ENCODE measurements around the gene TMEM271. TPM values are rescaled to one million over a fixed set of nuclear protein-coding genes. Genes with fewer than 3 reads are reported as not detected.

Gene TMEM271
- total and polyA plus RNA-seq, 4 donors = not detected

DNA sequence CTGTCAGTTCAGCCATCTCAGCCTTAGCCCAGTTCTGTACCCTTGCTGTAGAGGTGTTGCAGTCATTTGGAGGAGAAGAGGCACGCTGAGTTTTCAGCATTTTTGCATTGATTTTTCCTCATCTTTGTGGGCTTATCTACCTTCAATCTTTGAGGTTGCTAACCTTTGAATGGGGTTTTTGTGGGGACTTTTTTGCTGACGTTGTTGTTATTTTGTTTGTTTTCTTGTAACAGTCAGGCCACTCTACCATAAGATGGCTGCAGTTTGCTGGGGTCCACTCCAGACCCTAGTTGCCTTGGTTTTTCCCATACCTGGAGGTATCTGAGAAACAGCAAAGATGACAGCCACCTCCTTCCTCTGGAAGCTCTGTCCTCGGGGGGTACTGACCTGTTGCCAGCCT is 22.8 kb upstream of the TMEM271 start:
- Histone ChIP-seq H3K4me3 (ENCODE audit: low read depth in 1 of 3, low read length in 3 of 3) (no peak overlapping the region), H3K4me1 (ENCODE audit: control insufficient read depth in 4 of 4, insufficient read depth in 4 of 4, low read length in 3 of 4) (no peaks in the 10 kb centered on the region), H3K36me3 (ENCODE audit: control insufficient read depth in 4 of 4, insufficient read depth in 3 of 4, low read depth in 1 of 4, low read length in 3 of 4) (no peaks in the 10 kb centered on the region), H3K9me3 (ENCODE audit: control insufficient read depth in 4 of 4, low read length in 3 of 4) (peaks cover 0 to 5% (median 1%) of the 10 kb centered on the region in 4 donors), H3K27ac (ENCODE audit: low read depth in 1 of 2, low read length in 2 of 2) (no peak overlapping the region), H3K27me3 (ENCODE audit: control insufficient read depth in 4 of 4, insufficient read depth in 4 of 4, low read length in 3 of 4) (peaks cover 0 to 4% (median 2%) of the 10 kb centered on the region in 4 donors), H3K9ac (ENCODE audit: low read depth in 1 of 2, low read length in 2 of 2) (no peak overlapping the region)
- no peak for DNase-seq (ENCODE audit: low spot score)
- 67% methylated on average over 3 of the region's 3 CpGs for WGBS
- TF ChIP-seq NR2F2 (IDR thresholded peaks at IDR 0.05) (no peak), FOXA2 (IDR thresholded peaks at IDR 0.05) (no peak), HNF4G (IDR thresholded peaks at IDR 0.05) (no peak), HNF4A (conservative IDR thresholded peaks at IDR 0.05) (no peak), JUND (IDR thresholded peaks at IDR 0.05) (no peak), RAD21 (IDR thresholded peaks at IDR 0.05) (no peak), SP1 (IDR thresholded peaks at IDR 0.05) (no peak), RXRA (IDR thresholded peaks at IDR 0.05) (no peak), YY1 (IDR thresholded peaks at IDR 0.05) (no peak), EGR1 (IDR thresholded peaks at IDR 0.05; ENCODE audit: low read depth in 2 of 2) (no peak), TAF1 (conservative IDR thresholded peaks at IDR 0.05) (no peak)
- TF ChIP-seq, protein P1, sequence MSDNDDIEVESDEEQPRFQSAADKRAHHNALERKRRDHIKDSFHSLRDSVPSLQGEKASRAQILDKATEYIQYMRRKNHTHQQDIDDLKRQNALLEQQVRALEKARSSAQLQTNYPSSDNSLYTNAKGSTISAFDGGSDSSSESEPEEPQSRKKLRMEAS (IDR thresholded peaks at IDR 0.05) = no peak
- TF ChIP-seq, protein P2, sequence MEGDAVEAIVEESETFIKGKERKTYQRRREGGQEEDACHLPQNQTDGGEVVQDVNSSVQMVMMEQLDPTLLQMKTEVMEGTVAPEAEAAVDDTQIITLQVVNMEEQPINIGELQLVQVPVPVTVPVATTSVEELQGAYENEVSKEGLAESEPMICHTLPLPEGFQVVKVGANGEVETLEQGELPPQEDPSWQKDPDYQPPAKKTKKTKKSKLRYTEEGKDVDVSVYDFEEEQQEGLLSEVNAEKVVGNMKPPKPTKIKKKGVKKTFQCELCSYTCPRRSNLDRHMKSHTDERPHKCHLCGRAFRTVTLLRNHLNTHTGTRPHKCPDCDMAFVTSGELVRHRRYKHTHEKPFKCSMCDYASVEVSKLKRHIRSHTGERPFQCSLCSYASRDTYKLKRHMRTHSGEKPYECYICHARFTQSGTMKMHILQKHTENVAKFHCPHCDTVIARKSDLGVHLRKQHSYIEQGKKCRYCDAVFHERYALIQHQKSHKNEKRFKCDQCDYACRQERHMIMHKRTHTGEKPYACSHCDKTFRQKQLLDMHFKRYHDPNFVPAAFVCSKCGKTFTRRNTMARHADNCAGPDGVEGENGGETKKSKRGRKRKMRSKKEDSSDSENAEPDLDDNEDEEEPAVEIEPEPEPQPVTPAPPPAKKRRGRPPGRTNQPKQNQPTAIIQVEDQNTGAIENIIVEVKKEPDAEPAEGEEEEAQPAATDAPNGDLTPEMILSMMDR (IDR thresholded peaks at IDR 0.05; ENCODE audit: low read depth, low read length, missing input control) = no peak
- TF ChIP-seq, protein P3, sequence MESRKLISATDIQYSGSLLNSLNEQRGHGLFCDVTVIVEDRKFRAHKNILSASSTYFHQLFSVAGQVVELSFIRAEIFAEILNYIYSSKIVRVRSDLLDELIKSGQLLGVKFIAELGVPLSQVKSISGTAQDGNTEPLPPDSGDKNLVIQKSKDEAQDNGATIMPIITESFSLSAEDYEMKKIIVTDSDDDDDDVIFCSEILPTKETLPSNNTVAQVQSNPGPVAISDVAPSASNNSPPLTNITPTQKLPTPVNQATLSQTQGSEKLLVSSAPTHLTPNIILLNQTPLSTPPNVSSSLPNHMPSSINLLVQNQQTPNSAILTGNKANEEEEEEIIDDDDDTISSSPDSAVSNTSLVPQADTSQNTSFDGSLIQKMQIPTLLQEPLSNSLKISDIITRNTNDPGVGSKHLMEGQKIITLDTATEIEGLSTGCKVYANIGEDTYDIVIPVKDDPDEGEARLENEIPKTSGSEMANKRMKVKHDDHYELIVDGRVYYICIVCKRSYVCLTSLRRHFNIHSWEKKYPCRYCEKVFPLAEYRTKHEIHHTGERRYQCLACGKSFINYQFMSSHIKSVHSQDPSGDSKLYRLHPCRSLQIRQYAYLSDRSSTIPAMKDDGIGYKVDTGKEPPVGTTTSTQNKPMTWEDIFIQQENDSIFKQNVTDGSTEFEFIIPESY (IDR thresholded peaks at IDR 0.05) = no peak
- TF ChIP-seq, protein P4, sequence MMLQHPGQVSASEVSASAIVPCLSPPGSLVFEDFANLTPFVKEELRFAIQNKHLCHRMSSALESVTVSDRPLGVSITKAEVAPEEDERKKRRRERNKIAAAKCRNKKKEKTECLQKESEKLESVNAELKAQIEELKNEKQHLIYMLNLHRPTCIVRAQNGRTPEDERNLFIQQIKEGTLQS (IDR thresholded peaks at IDR 0.05) = no peak
- TF ChIP-seq, protein P5, sequence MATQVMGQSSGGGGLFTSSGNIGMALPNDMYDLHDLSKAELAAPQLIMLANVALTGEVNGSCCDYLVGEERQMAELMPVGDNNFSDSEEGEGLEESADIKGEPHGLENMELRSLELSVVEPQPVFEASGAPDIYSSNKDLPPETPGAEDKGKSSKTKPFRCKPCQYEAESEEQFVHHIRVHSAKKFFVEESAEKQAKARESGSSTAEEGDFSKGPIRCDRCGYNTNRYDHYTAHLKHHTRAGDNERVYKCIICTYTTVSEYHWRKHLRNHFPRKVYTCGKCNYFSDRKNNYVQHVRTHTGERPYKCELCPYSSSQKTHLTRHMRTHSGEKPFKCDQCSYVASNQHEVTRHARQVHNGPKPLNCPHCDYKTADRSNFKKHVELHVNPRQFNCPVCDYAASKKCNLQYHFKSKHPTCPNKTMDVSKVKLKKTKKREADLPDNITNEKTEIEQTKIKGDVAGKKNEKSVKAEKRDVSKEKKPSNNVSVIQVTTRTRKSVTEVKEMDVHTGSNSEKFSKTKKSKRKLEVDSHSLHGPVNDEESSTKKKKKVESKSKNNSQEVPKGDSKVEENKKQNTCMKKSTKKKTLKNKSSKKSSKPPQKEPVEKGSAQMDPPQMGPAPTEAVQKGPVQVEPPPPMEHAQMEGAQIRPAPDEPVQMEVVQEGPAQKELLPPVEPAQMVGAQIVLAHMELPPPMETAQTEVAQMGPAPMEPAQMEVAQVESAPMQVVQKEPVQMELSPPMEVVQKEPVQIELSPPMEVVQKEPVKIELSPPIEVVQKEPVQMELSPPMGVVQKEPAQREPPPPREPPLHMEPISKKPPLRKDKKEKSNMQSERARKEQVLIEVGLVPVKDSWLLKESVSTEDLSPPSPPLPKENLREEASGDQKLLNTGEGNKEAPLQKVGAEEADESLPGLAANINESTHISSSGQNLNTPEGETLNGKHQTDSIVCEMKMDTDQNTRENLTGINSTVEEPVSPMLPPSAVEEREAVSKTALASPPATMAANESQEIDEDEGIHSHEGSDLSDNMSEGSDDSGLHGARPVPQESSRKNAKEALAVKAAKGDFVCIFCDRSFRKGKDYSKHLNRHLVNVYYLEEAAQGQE (IDR thresholded peaks at IDR 0.05) = no peak

Data from liver (tissue), 9 donors.